Muscle layer of colon (tissue), 2 donors: Measurements from ENCODE around the gene PML.
"Not testable (repeated sequence)": the region's sequence is repeated elsewhere in the genome, so short reads cannot be mapped to it uniquely, and the experiment has no call there.

ENCODE experiments used
- H3K27ac ChIP-seq: one replicate; pipeline ENCODE4 v1.7.0; 2013; ENCODE audit warnings: low read depth, mild to moderate bottlenecking, low read length, moderate library complexity
- H3K27me3 ChIP-seq, 2 donors: one replicate each; pipeline ENCODE4 v1.7.0; 2013; ENCODE audit warnings: low read length in 2 of 2, mild to moderate bottlenecking in 2 of 2; ENCODE audit not compliant: insufficient read depth in 2 of 2, control insufficient read depth in 1 of 2
- H3K36me3 ChIP-seq: one replicate; pipeline ENCODE4 v1.7.0; 2013; ENCODE audit warnings: mild to moderate bottlenecking, low read length; ENCODE audit not compliant: insufficient read depth
- H3K4me1 ChIP-seq: one replicate; pipeline ENCODE4 v1.7.0; 2013; ENCODE audit warnings: mild to moderate bottlenecking, low read length; ENCODE audit not compliant: insufficient read depth
- H3K4me3 ChIP-seq, 2 donors: one replicate each; pipeline ENCODE4 v1.7.0; 2013; ENCODE audit warnings: low read length in 2 of 2, low read depth in 1 of 2, mild to moderate bottlenecking in 1 of 2, moderate library complexity in 1 of 2
- H3K9ac ChIP-seq: one replicate; pipeline ENCODE4 v1.7.0; 2013; ENCODE audit warnings: low read length
- H3K9me3 ChIP-seq: one replicate; pipeline ENCODE4 v1.7.0; 2013; ENCODE audit warnings: mild to moderate bottlenecking, low read length
- donor health status: abdominal sarcoma.
- donor health status: Adenocarcinoma of cecum.

Gene PML

GRCh38 chr15:74045636-74046274 is 51.2 kb downstream of the PML start:
- H3K4me1 ChIP-seq: peaks cover 38% of the 10 kb centered on the region
- peaks cover 20% of the 10 kb centered on the region for H3K36me3 ChIP-seq
- no peak overlapping the region for H3K27ac ChIP-seq
- no peaks in the 10 kb centered on the region for H3K9me3 ChIP-seq
- H3K4me3 ChIP-seq: no peak overlapping the region
- H3K9ac ChIP-seq: no peak overlapping the region
- H3K27me3 ChIP-seq: no peaks in the 10 kb centered on the region

GRCh38 chr15:74046275-74046674 is 51.8 kb downstream of the PML start:
- Histone ChIP-seq H3K27me3 (no peaks in the 10 kb centered on the region), H3K4me1 (peaks cover 38% of the 10 kb centered on the region), H3K36me3 (peaks cover 20% of the 10 kb centered on the region), H3K4me3 (no peak overlapping the region), H3K9ac (no peak overlapping the region), H3K9me3 (no peaks in the 10 kb centered on the region), H3K27ac (no peak overlapping the region)

GRCh38 chr15:74050127-74050526 is 55.6 kb downstream of the PML start:
- no peaks in the 10 kb centered on the region for H3K27me3 ChIP-seq
- H3K27ac ChIP-seq: no peak overlapping the region
- peaks cover 6% of the 10 kb centered on the region for H3K36me3 ChIP-seq
- H3K9me3 ChIP-seq: no peaks in the 10 kb centered on the region
- H3K9ac ChIP-seq: no peak overlapping the region
- peaks cover 41% of the 10 kb centered on the region for H3K4me1 ChIP-seq
- H3K4me3 ChIP-seq: no peak overlapping the region

- no peak overlapping the region for H3K27ac ChIP-seq
- no peak overlapping the region for H3K4me3 ChIP-seq
- H3K4me1 ChIP-seq: peaks cover 41% of the 10 kb centered on the region
Measured at GRCh38 chr15:74050556-74051234, 56.2 kb downstream of the PML start.

GRCh38 chr15:74052271-74053260 is 58.0 kb downstream of the PML start:
- H3K4me1 ChIP-seq: peaks cover 41% of the 10 kb centered on the region
- H3K27ac ChIP-seq, H3K27me3 ChIP-seq, H3K9ac ChIP-seq, H3K4me3 ChIP-seq, H3K9me3 ChIP-seq, H3K36me3 ChIP-seq: not testable (repeated sequence)

More at GRCh38 chr15:74050556-74051234, 56.2 kb downstream of the PML start:
- H3K27me3 ChIP-seq: no peaks in the 10 kb centered on the region
- no peaks in the 10 kb centered on the region for H3K9me3 ChIP-seq
- peaks cover 5% of the 10 kb centered on the region for H3K36me3 ChIP-seq
- H3K9ac ChIP-seq: peak overlapping the region; percentile 8

GRCh38 chr15:74053517-74053916 is 59.0 kb downstream of the PML start:
- peaks cover 33% of the 10 kb centered on the region for H3K4me1 ChIP-seq
- H3K36me3 ChIP-seq: no peaks in the 10 kb centered on the region
- no peak overlapping the region for H3K9ac ChIP-seq
- H3K27ac ChIP-seq: peak overlapping the region; percentile 44
- H3K27me3 ChIP-seq: no peaks in the 10 kb centered on the region
- H3K4me3 ChIP-seq: peak overlapping the region in 1 of 2 donors; percentile 16
- no peaks in the 10 kb centered on the region for H3K9me3 ChIP-seq

GRCh38 chr15:74053941-74054529 is 59.5 kb downstream of the PML start:
- Histone ChIP-seq H3K9me3 (no peaks in the 10 kb centered on the region), H3K4me1 (peaks cover 33% of the 10 kb centered on the region), H3K27ac (no peak overlapping the region), H3K4me3 (peak overlapping the region in 1 of 2 donors; percentile 31), H3K36me3 (no peaks in the 10 kb centered on the region), H3K9ac (no peak overlapping the region), H3K27me3 (no peaks in the 10 kb centered on the region)

GRCh38 chr15:74055804-74056203 is 61.3 kb downstream of the PML start:
- Histone ChIP-seq H3K27ac (no peak overlapping the region), H3K4me3 (no peak overlapping the region), H3K36me3 (no peaks in the 10 kb centered on the region), H3K9ac (no peak overlapping the region), H3K4me1 (peaks cover 24% of the 10 kb centered on the region), H3K9me3 (no peaks in the 10 kb centered on the region), H3K27me3 (no peaks in the 10 kb centered on the region)

- H3K36me3 ChIP-seq, H3K27me3 ChIP-seq, H3K27ac ChIP-seq, H3K4me3 ChIP-seq, H3K9ac ChIP-seq, H3K9me3 ChIP-seq: not testable (repeated sequence)
- H3K4me1 ChIP-seq: peaks cover 19% of the 10 kb centered on the region
Measured at GRCh38 chr15:74056330-74056729, 61.8 kb downstream of the PML start.

- not testable (repeated sequence) for H3K36me3 ChIP-seq, H3K27ac ChIP-seq, H3K27me3 ChIP-seq, H3K4me3 ChIP-seq, H3K9me3 ChIP-seq, H3K9ac ChIP-seq, H3K4me1 ChIP-seq
Measured at GRCh38 chr15:74059050-74059833, 64.7 kb downstream of the PML start.
